ENCODE results near the gene HSFX3. TPM values are rescaled to one million over a fixed set of nuclear protein-coding genes. Genes with fewer than 3 reads are reported as not detected.
"Not testable (repeated sequence)": the region's sequence is repeated elsewhere in the genome, so short reads cannot be mapped to it uniquely, and the experiment has no call there.

HSFX3 gene
- total RNA-seq, 1 experiment from 2014 or later, result not detected

DNA sequence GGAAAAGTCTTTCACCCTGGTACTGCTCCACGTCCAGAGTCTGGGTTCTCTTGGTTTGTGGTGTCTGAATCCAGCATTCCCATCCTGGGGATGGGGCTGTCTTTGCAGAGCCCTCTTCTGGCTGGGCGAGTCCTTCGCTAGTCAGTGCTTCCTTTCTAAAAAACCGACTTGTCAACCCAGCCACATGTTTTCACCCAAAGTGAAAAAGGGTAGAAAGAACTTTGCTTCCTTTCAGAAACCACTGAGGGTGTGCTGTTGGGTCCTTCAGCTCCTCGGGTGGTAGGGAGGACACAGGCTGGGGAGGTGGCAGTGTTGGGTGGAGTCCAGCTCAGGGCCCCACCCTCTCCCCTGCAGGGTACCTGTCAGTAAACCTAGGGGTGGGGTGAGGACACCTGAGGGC, 23.8 kb downstream of the HSFX3 start:
- H2BK12ac ChIP-seq (ENCODE audit: insufficient read length, low read depth, low read length); H3K18ac ChIP-seq (ENCODE audit: insufficient read length, low read depth, low read length); H3K4me2 ChIP-seq (ENCODE audit: insufficient read depth, insufficient read length, low read length); H4K5ac ChIP-seq (ENCODE audit: insufficient read length, low read depth, low read length); H4K91ac ChIP-seq (ENCODE audit: insufficient read length, low read depth, low read length); H2BK5ac ChIP-seq (ENCODE audit: insufficient read length, low read length); H3K14ac ChIP-seq (ENCODE audit: insufficient read depth, low read length); DNase-seq; H4K8ac ChIP-seq (replicated peaks; ENCODE audit: insufficient read length, low read depth, low read length); H3K9ac ChIP-seq (ENCODE audit: extremely low read depth, insufficient read length, low read length); H3K4me3 Mint-ChIP-seq; H2AFZ ChIP-seq (ENCODE audit: low read length); H3K27me3 ChIP-seq (ENCODE audit: insufficient read depth, low read length); H3K79me1 ChIP-seq (ENCODE audit: insufficient read depth, low read depth, low read length, poor library complexity, severe bottlenecking); H3K36me3 Mint-ChIP-seq (ENCODE audit: insufficient read depth in 1 of 3, low read depth in 3 of 3); H3K27ac ChIP-seq (ENCODE audit: insufficient read length, low read depth, low read length); H3K27me3 Mint-ChIP-seq (ENCODE audit: low read depth); H3K4ac ChIP-seq (ENCODE audit: low read depth, low read length); H4K20me1 ChIP-seq (ENCODE audit: control insufficient read depth, insufficient read depth, insufficient read length); H3K56ac ChIP-seq (ENCODE audit: insufficient read length, low read depth, low read length); H3K23ac ChIP-seq (ENCODE audit: insufficient read length, low read depth, low read length); H3K4me1 ChIP-seq (ENCODE audit: insufficient read depth, low read length); H2BK15ac ChIP-seq (ENCODE audit: low read depth, low read length); H3K27ac Mint-ChIP-seq; H2AK5ac ChIP-seq (ENCODE audit: insufficient read length, low read length); H2BK120ac ChIP-seq (ENCODE audit: low read depth, low read length, poor library complexity, severe bottlenecking); H2BK20ac ChIP-seq (ENCODE audit: low read depth, low read length, poor library complexity, severe bottlenecking); H3K23me2 ChIP-seq (ENCODE audit: insufficient read length, low read depth, low read length, poor library complexity, severe bottlenecking); H3T11ph ChIP-seq (ENCODE audit: low read length); H3K79me2 ChIP-seq (ENCODE audit: insufficient read depth, low read length): not testable (repeated sequence)
- Mint-ChIP-seq H3K9me3 (peaks cover 52 to 53% of the 10 kb centered on the region in 2 experiments), H3K4me1 (peaks cover 9 to 10% of the 10 kb centered on the region in 2 experiments; a peak in 3 of 4 replicates)
- no CpG with 5 or more reads among the region's 5 CpGs for WGBS (ENCODE audit: extremely low coverage, insufficient read length, low lambda C conversion rate)
- peaks cover 17% of the 10 kb centered on the region for H3K9me3 ChIP-seq (ENCODE audit: control insufficient read depth, low read depth, low read length)

DNA sequence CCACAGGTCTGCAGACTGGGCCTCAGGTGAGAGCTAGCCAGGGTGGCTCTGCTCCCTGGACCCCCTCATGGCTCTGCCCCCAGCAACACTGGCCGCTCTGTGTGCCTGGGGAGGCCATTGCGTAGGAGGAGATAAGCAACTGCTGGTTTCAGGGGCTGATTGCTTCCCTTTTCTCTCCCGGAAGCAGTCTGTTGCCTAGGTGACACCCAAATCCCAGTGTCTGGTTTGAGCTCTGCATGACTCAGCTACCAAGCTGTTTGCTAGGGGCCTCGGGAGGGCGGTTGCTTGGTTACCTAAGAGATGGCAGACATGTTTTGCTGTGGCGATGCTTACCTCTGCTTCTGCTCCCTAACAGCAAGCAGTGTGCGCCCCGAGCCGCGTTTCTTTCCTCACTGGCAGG, 24.3 kb downstream of the HSFX3 start:
- not testable (repeated sequence) for H3K14ac ChIP-seq (ENCODE audit: insufficient read depth, low read length); H3K56ac ChIP-seq (ENCODE audit: insufficient read length, low read depth, low read length); H4K8ac ChIP-seq (replicated peaks; ENCODE audit: insufficient read length, low read depth, low read length); H3T11ph ChIP-seq (ENCODE audit: low read length); H2AFZ ChIP-seq (ENCODE audit: low read length); H3K27ac Mint-ChIP-seq; H3K27me3 ChIP-seq (ENCODE audit: insufficient read depth, low read length); H4K5ac ChIP-seq (ENCODE audit: insufficient read length, low read depth, low read length); H3K4ac ChIP-seq (ENCODE audit: low read depth, low read length); H2BK5ac ChIP-seq (ENCODE audit: insufficient read length, low read length); H3K4me1 ChIP-seq (ENCODE audit: insufficient read depth, low read length); H2AK5ac ChIP-seq (ENCODE audit: insufficient read length, low read length); H2BK120ac ChIP-seq (ENCODE audit: low read depth, low read length, poor library complexity, severe bottlenecking); H4K91ac ChIP-seq (ENCODE audit: insufficient read length, low read depth, low read length); H3K79me2 ChIP-seq (ENCODE audit: insufficient read depth, low read length); H2BK20ac ChIP-seq (ENCODE audit: low read depth, low read length, poor library complexity, severe bottlenecking); H3K4me2 ChIP-seq (ENCODE audit: insufficient read depth, insufficient read length, low read length); H3K27ac ChIP-seq (ENCODE audit: insufficient read length, low read depth, low read length); H4K20me1 ChIP-seq (ENCODE audit: control insufficient read depth, insufficient read depth, insufficient read length); H2BK15ac ChIP-seq (ENCODE audit: low read depth, low read length); H2BK12ac ChIP-seq (ENCODE audit: insufficient read length, low read depth, low read length); H3K36me3 Mint-ChIP-seq (ENCODE audit: insufficient read depth in 1 of 3, low read depth in 3 of 3); H3K79me1 ChIP-seq (ENCODE audit: insufficient read depth, low read depth, low read length, poor library complexity, severe bottlenecking); H3K9ac ChIP-seq (ENCODE audit: extremely low read depth, insufficient read length, low read length); H3K4me3 Mint-ChIP-seq; H3K23me2 ChIP-seq (ENCODE audit: insufficient read length, low read depth, low read length, poor library complexity, severe bottlenecking); H3K18ac ChIP-seq (ENCODE audit: insufficient read length, low read depth, low read length); H3K23ac ChIP-seq (ENCODE audit: insufficient read length, low read depth, low read length); H3K27me3 Mint-ChIP-seq (ENCODE audit: low read depth)
- Mint-ChIP-seq H3K9me3 (peaks cover 53 to 55% of the 10 kb centered on the region in 2 experiments), H3K4me1 (peaks cover 9 to 11% of the 10 kb centered on the region in 2 experiments; a peak in 3 of 4 replicates)
- peak; percentile 40 for DNase-seq
- peaks cover 13% of the 10 kb centered on the region for H3K9me3 ChIP-seq (ENCODE audit: control insufficient read depth, low read depth, low read length)
- WGBS (ENCODE audit: extremely low coverage, insufficient read length, low lambda C conversion rate), result no CpG with 5 or more reads among the region's 10 CpGs

Measured in H9 (cell line).